ENCODE results near the gene SLC9A9. TPM values are rescaled to one million over a fixed set of nuclear protein-coding genes. Genes with fewer than 3 reads are reported as not detected.

Gene SLC9A9
- total and polyA plus RNA-seq, 2 donors (not counting 1 experiment from before 2014, with no cell fraction given), result 14.3 to 74.0 TPM

GRCh38 chr3:143700431-143700975 is 147.8 kb downstream of the SLC9A9 start:
- Histone ChIP-seq H3K27ac (ENCODE audit: insufficient read depth, low read length) (no peak overlapping the region), H3K9ac (ENCODE audit: insufficient read depth, low read length) (no peak overlapping the region), H3K36me3 (ENCODE audit: control insufficient read depth, insufficient read depth, low read length) (no peaks in the 10 kb centered on the region), H3K4me3 (replicated peaks in 1 of 4; ENCODE audit: control extremely low read depth in 1 of 4, insufficient read depth in 1 of 4, low read depth in 3 of 4, low read length in 4 of 4) (no peak overlapping the region), H3K4me2 (ENCODE audit: extremely low read depth, insufficient read depth, low read length) (no peak overlapping the region), H4K20me1 (ENCODE audit: control insufficient read depth, extremely low read depth, insufficient read depth, low read length) (no peaks in the 10 kb centered on the region), H3K27me3 (ENCODE audit: control insufficient read depth, insufficient read depth, low read length) (no peaks in the 10 kb centered on the region), H2AFZ (ENCODE audit: low read length) (no peak overlapping the region), H3K4me1 (ENCODE audit: control insufficient read depth, extremely low read depth, insufficient read depth, low read length) (no peaks in the 10 kb centered on the region), H3K9me3 (ENCODE audit: control insufficient read depth, insufficient read depth, low read depth, low read length) (no peaks in the 10 kb centered on the region), H3K79me2 (ENCODE audit: control insufficient read depth, insufficient read depth, low read length) (no peaks in the 10 kb centered on the region)
- TF ChIP-seq EZH2 (IDR thresholded peaks at IDR 0.05; ENCODE audit: low read length, missing control alignments), result no peak
- no peak for TF ChIP-seq CTCF (conservative IDR thresholded peaks at IDR 0.05 in 1 of 2, IDR thresholded peaks at IDR 0.05 in 1 of 2; ENCODE audit: low read depth in 1 of 2, low read length in 2 of 2)
- no peak for DNase-seq (ENCODE audit: low read depth in 2 of 2)

- no peak overlapping the region for H3K4me3 ChIP-seq (replicated peaks in 1 of 4; ENCODE audit: control extremely low read depth in 1 of 4, insufficient read depth in 1 of 4, low read depth in 3 of 4, low read length in 4 of 4)
- H3K27ac ChIP-seq (ENCODE audit: insufficient read depth, low read length), result no peak overlapping the region
- H3K4me2 ChIP-seq (ENCODE audit: extremely low read depth, insufficient read depth, low read length), result no peak overlapping the region
- no peak overlapping the region for H2AFZ ChIP-seq (ENCODE audit: low read length)
- DNase-seq (ENCODE audit: low read depth in 2 of 2), result no peak
- no peaks in the 10 kb centered on the region for H3K4me1 ChIP-seq (ENCODE audit: control insufficient read depth, extremely low read depth, insufficient read depth, low read length)
- no peaks in the 10 kb centered on the region for H3K27me3 ChIP-seq (ENCODE audit: control insufficient read depth, insufficient read depth, low read length)
- TF ChIP-seq CTCF (conservative IDR thresholded peaks at IDR 0.05 in 1 of 2, IDR thresholded peaks at IDR 0.05 in 1 of 2; ENCODE audit: low read depth in 1 of 2, low read length in 2 of 2), result no peak
- no peak for TF ChIP-seq EZH2 (IDR thresholded peaks at IDR 0.05; ENCODE audit: low read length, missing control alignments)
- H3K9ac ChIP-seq (ENCODE audit: insufficient read depth, low read length), result no peak overlapping the region
- no peaks in the 10 kb centered on the region for H3K36me3 ChIP-seq (ENCODE audit: control insufficient read depth, insufficient read depth, low read length)
- H3K9me3 ChIP-seq (ENCODE audit: control insufficient read depth, insufficient read depth, low read depth, low read length), result no peaks in the 10 kb centered on the region
- no peaks in the 10 kb centered on the region for H3K79me2 ChIP-seq (ENCODE audit: control insufficient read depth, insufficient read depth, low read length)
- H4K20me1 ChIP-seq (ENCODE audit: control insufficient read depth, extremely low read depth, insufficient read depth, low read length), result no peaks in the 10 kb centered on the region
These were observed 148.8 kb downstream of the SLC9A9 start for GRCh38 chr3:143699424-143699823.

GRCh38 chr3:143698682-143699303 is 149.5 kb downstream of the SLC9A9 start:
- H4K20me1 ChIP-seq (ENCODE audit: control insufficient read depth, extremely low read depth, insufficient read depth, low read length), result no peaks in the 10 kb centered on the region
- no peak overlapping the region for H2AFZ ChIP-seq (ENCODE audit: low read length)
- H3K79me2 ChIP-seq (ENCODE audit: control insufficient read depth, insufficient read depth, low read length), result no peaks in the 10 kb centered on the region
- TF ChIP-seq EZH2 (IDR thresholded peaks at IDR 0.05; ENCODE audit: low read length, missing control alignments) (no peak), CTCF (conservative IDR thresholded peaks at IDR 0.05 in 1 of 2, IDR thresholded peaks at IDR 0.05 in 1 of 2; ENCODE audit: low read depth in 1 of 2, low read length in 2 of 2) (no peak)
- H3K27me3 ChIP-seq (ENCODE audit: control insufficient read depth, insufficient read depth, low read length), result no peaks in the 10 kb centered on the region
- H3K4me3 ChIP-seq (replicated peaks in 1 of 4; ENCODE audit: control extremely low read depth in 1 of 4, insufficient read depth in 1 of 4, low read depth in 3 of 4, low read length in 4 of 4), result no peak overlapping the region
- no peak overlapping the region for H3K9ac ChIP-seq (ENCODE audit: insufficient read depth, low read length)
- no peaks in the 10 kb centered on the region for H3K36me3 ChIP-seq (ENCODE audit: control insufficient read depth, insufficient read depth, low read length)
- no peak for DNase-seq (ENCODE audit: low read depth in 2 of 2)
- H3K27ac ChIP-seq (ENCODE audit: insufficient read depth, low read length), result no peak overlapping the region
- no peaks in the 10 kb centered on the region for H3K9me3 ChIP-seq (ENCODE audit: control insufficient read depth, insufficient read depth, low read depth, low read length)
- no peaks in the 10 kb centered on the region for H3K4me1 ChIP-seq (ENCODE audit: control insufficient read depth, extremely low read depth, insufficient read depth, low read length)
- no peak overlapping the region for H3K4me2 ChIP-seq (ENCODE audit: extremely low read depth, insufficient read depth, low read length)

Data from fibroblast of lung (primary cell).